ENCODE measurements around the gene GRM8. TPM values are rescaled to one million over a fixed set of nuclear protein-coding genes. Genes with fewer than 3 reads are reported as not detected.
A peak's percentile ranks its signal among the peaks of the same experiment; 100 is the strongest.
"Not testable (repeated sequence)": the region's sequence is repeated elsewhere in the genome, so short reads cannot be mapped to it uniquely, and the experiment has no call there.

GRM8 gene
- total RNA-seq, 1 experiment from 2014 or later = not detected

DNA sequence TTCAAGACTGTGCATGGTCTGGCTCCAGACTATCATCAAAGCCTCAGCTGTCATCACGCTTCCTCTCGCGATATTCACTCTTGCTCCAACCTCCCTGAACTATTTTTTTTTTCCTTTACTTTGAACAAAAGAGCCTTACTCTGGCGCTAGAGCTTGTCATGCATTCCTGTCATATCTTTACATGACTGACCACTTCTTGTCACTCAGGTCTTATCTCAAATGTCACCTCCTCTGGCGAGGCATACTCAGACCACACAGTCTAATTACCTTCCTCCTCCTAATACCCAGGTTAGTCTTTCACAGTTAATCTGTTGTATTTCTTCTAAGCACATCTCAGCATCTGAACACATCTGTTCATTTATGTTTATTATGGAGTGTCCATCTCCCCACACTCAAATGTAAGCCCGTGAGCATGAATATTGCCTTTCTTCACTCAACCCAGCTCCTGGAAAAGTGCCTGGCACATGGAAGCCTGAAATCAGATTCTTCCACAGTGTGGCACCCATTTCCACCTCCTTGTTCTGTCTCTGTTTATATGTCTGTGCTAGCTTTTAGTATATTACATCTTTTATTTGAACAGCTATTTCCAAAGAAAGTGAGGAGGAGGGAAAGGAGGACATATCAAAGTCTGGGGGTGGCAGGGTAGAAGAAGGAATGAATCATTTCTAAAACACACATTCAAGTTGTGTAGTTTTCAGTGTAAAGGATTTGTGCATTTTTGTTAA is 351.5 kb downstream of the GRM8 start:
- peak overlapping the region; percentile 67 for H3K27ac Mint-ChIP-seq (ENCODE audit: unreplicated experiment)
- BruUV-seq (replicated peaks); POLR2A ChIA-PET; H3K36me3 Mint-ChIP-seq (ENCODE audit: insufficient read depth, unreplicated experiment); H3K27me3 Mint-ChIP-seq (ENCODE audit: insufficient read depth, unreplicated experiment); H3K4me1 ChIP-seq; H3K9me3 Mint-ChIP-seq (ENCODE audit: unreplicated experiment); H3K4me3 ChIP-seq (ENCODE audit: low read depth, low read length); H3K36me3 ChIP-seq (ENCODE audit: control insufficient read depth, insufficient read depth, low read length); H3K27me3 ChIP-seq (replicated peaks; ENCODE audit: control insufficient read depth, insufficient read depth, low read length); H3K9me3 ChIP-seq: not testable (repeated sequence)
- intact Hi-C loops (cut with micrococcal nuclease; ENCODE audit: unreplicated experiment) = loop anchor here (2.0 to 10.0 kb wide), 2 partner anchors 44 to 164 kb away; no protein-coding TSS in a partner anchor
- DNase-seq = peak; percentile 29 to 58
- peaks cover 15% of the 10 kb centered on the region for H3K4me1 Mint-ChIP-seq (ENCODE audit: low read depth, unreplicated experiment)
- CTCF ChIA-PET = interaction anchor here (1.1 kb wide), 1 partner anchor 98 kb away, joined by 8 read pairs; no protein-coding TSS in a partner anchor
- H3K4me3 Mint-ChIP-seq (ENCODE audit: unreplicated experiment) = peak overlapping the region; percentile 45

DNA sequence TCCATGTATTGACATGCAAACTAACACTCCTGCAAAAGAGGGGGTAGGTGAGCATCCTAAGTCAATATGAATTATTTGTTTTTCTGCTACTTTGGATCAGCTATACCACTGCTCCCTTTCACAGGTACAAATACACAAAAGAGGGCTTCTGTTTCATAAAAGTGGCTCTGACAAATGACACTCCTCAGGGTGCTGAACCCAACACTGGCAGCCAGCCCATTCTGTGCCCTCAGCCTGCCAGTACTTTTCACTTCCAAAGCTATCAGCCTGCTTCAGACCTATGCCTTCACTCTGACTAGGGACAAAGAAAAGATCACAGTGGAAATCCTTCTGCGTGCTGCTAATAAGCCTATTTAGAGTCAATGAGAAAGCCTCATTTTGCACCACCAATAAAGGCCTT is 364.8 kb downstream of the GRM8 start:
- H3K4me3 ChIP-seq (ENCODE audit: low read depth, low read length); BruUV-seq (replicated peaks); CTCF ChIA-PET; intact Hi-C loops (cut with micrococcal nuclease; ENCODE audit: unreplicated experiment); H3K4me3 Mint-ChIP-seq (ENCODE audit: unreplicated experiment); H3K36me3 Mint-ChIP-seq (ENCODE audit: insufficient read depth, unreplicated experiment); H3K9me3 Mint-ChIP-seq (ENCODE audit: unreplicated experiment); POLR2A ChIA-PET; H3K9me3 ChIP-seq; H3K4me1 Mint-ChIP-seq (ENCODE audit: low read depth, unreplicated experiment); H3K27me3 ChIP-seq (replicated peaks; ENCODE audit: control insufficient read depth, insufficient read depth, low read length); H3K36me3 ChIP-seq (ENCODE audit: control insufficient read depth, insufficient read depth, low read length); H3K27ac Mint-ChIP-seq (ENCODE audit: unreplicated experiment); DNase-seq; H3K27me3 Mint-ChIP-seq (ENCODE audit: insufficient read depth, unreplicated experiment): not testable (repeated sequence)
- H3K4me1 ChIP-seq = peaks cover 23% of the 10 kb centered on the region

DNA sequence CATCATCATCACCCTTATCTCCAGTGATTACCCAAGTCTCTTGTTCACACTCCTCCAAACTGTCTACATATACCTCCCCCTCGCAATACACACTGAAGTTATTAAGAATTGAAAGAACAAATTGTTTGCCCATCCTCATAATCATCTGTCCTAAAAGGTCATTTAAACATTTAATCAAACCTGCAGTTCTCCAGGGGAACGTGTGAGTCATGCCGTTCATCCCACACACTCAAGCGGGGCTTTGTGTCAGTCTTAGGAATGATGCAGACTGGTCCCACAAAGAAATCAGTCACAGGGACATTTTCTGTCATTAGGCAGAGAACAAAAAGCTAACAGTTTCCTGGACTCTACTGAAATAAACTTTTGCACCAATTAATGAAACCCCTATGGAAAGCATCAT is 365.2 kb downstream of the GRM8 start:
- POLR2A ChIA-PET; H3K4me3 ChIP-seq (ENCODE audit: low read depth, low read length); H3K36me3 Mint-ChIP-seq (ENCODE audit: insufficient read depth, unreplicated experiment); H3K4me1 Mint-ChIP-seq (ENCODE audit: low read depth, unreplicated experiment); BruUV-seq (replicated peaks); H3K9me3 Mint-ChIP-seq (ENCODE audit: unreplicated experiment); intact Hi-C loops (cut with micrococcal nuclease; ENCODE audit: unreplicated experiment); H3K27me3 Mint-ChIP-seq (ENCODE audit: insufficient read depth, unreplicated experiment); CTCF ChIA-PET; DNase-seq; H3K9me3 ChIP-seq; H3K27ac Mint-ChIP-seq (ENCODE audit: unreplicated experiment); H3K36me3 ChIP-seq (ENCODE audit: control insufficient read depth, insufficient read depth, low read length); H3K4me3 Mint-ChIP-seq (ENCODE audit: unreplicated experiment); H3K27me3 ChIP-seq (replicated peaks; ENCODE audit: control insufficient read depth, insufficient read depth, low read length): not testable (repeated sequence)
- H3K4me1 ChIP-seq = peaks cover 26% of the 10 kb centered on the region

DNA sequence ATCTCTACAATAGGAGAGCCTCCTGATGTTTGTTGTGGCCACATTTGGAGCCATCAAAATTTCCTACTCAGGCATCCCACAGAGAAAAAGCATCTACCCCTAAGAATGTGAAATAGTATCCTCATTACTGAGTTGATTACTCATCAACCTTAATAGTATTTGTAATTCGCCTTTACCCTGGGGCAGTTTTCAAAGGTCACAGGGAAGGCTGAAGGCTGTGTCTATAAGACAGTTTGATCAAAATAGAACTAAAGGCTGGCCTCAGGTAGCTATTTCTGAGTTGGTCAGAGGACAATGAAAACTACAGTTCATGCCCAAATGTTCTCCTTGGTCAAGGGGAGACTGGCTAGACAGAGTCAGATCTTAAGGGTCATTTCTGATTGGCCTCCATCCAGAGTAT is 370.0 kb downstream of the GRM8 start:
- POLR2A ChIA-PET; H3K27ac Mint-ChIP-seq (ENCODE audit: unreplicated experiment); H3K36me3 ChIP-seq (ENCODE audit: control insufficient read depth, insufficient read depth, low read length); H3K4me1 Mint-ChIP-seq (ENCODE audit: low read depth, unreplicated experiment); H3K27me3 ChIP-seq (replicated peaks; ENCODE audit: control insufficient read depth, insufficient read depth, low read length); intact Hi-C loops (cut with micrococcal nuclease; ENCODE audit: unreplicated experiment); H3K9me3 Mint-ChIP-seq (ENCODE audit: unreplicated experiment); DNase-seq; BruUV-seq (replicated peaks); H3K9me3 ChIP-seq; H3K4me3 ChIP-seq (ENCODE audit: low read depth, low read length); H3K4me3 Mint-ChIP-seq (ENCODE audit: unreplicated experiment); H3K36me3 Mint-ChIP-seq (ENCODE audit: insufficient read depth, unreplicated experiment); H3K27me3 Mint-ChIP-seq (ENCODE audit: insufficient read depth, unreplicated experiment); CTCF ChIA-PET: not testable (repeated sequence)
- H3K4me1 ChIP-seq = peaks cover 26% of the 10 kb centered on the region

DNA sequence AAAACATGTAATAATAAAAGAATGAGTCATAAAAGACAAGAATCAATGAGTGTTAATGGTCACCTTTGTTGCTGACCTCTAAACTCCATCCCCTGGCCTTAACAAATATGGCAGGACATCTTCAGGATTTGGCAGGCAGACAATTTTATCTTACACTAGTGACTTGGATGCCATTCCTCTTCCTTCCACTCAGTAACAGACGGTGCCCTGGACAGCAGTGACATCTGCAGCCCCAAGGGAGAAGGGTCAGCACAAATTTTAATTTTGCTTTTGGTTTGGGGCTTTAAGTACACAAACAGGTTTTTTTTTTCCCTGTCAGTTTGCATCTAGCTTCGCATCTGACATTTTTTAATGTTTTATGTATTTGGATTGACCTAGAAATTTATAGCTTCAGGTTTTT is 370.8 kb downstream of the GRM8 start:
- H3K4me1 Mint-ChIP-seq (ENCODE audit: low read depth, unreplicated experiment); POLR2A ChIA-PET; H3K27me3 ChIP-seq (replicated peaks; ENCODE audit: control insufficient read depth, insufficient read depth, low read length); H3K4me3 Mint-ChIP-seq (ENCODE audit: unreplicated experiment); DNase-seq; H3K4me3 ChIP-seq (ENCODE audit: low read depth, low read length); H3K9me3 ChIP-seq; H3K36me3 Mint-ChIP-seq (ENCODE audit: insufficient read depth, unreplicated experiment); CTCF ChIA-PET; H3K36me3 ChIP-seq (ENCODE audit: control insufficient read depth, insufficient read depth, low read length); BruUV-seq (replicated peaks); H3K27me3 Mint-ChIP-seq (ENCODE audit: insufficient read depth, unreplicated experiment); H3K27ac Mint-ChIP-seq (ENCODE audit: unreplicated experiment); intact Hi-C loops (cut with micrococcal nuclease; ENCODE audit: unreplicated experiment): not testable (repeated sequence)
- H3K4me1 ChIP-seq = peaks cover 26% of the 10 kb centered on the region
- H3K9me3 Mint-ChIP-seq (ENCODE audit: unreplicated experiment) = peaks cover 11% of the 10 kb centered on the region

All from Caco-2 (cell line).